ENCODE measurements around the gene BBOX1. TPM values are rescaled to one million over a fixed set of nuclear protein-coding genes. Genes with fewer than 3 reads are reported as not detected.
"Not testable (repeated sequence)": the region's sequence is repeated elsewhere in the genome, so short reads cannot be mapped to it uniquely, and the experiment has no call there.

BBOX1 gene
- polyA plus RNA-seq, 12 donors = 0.12 to 2.6 (median 0.50) TPM; not detected in 2

DNA sequence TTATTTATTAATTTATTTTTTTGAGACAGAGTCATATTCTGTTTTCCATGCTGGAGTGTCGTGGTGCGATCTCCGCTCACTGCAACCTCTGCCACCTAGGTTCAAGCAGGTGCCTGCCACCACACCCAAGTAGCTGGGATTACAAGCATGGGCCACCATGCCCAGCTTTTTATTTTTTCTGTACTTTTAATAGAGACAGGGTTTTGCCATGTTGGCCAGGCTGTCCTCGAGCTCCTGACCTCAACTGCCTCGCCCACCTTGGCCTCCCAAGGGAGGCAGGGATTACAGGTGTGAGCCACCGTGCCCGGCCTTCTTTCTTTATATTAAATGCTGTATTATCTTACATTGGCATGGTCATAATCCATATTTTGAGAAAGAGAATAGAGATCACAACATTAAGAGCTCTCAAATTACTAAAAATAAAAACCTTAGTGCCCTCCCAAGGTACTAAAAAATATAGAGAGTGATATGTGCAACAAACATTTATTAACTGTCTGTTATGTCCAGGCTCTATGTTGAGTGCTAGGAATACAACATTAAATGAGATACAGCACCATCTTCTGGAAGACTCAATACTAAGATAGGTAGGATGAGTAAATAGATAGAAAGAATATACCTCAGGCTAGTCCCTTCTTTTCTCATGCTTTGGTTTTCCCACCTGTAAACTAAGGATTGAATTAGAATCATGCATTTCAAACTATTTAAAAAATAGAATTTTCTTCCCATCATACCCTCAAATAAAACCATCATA is 84.1 kb downstream of the BBOX1 start:
- no peak for DNase-seq

DNA sequence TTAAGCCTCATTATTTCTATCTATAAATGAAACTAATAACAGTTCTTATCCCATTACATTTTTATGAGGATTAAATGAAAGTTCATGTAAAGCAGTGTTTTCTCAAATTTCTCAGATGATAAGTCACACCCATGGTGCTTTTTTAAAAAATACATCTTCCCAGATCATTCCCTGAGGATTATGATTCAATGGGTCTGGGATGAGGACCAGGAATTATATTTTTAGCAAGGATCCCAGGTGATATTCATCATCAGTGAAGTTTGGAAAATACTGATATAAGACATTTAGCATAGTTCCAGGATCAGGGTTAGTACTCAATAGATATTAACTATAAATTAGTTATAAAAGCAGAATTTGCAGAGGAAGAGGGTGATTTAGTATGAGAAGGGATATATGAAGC is 89.1 kb downstream of the BBOX1 start:
- DNase-seq = peak; percentile 83

GRCh38 chr11:27130806-27131205 is 90.2 kb downstream of the BBOX1 start:
- peak; percentile 66 for DNase-seq

GRCh38 chr11:27135924-27136329 is 95.3 kb downstream of the BBOX1 start:
- not testable (repeated sequence) for DNase-seq

DNA sequence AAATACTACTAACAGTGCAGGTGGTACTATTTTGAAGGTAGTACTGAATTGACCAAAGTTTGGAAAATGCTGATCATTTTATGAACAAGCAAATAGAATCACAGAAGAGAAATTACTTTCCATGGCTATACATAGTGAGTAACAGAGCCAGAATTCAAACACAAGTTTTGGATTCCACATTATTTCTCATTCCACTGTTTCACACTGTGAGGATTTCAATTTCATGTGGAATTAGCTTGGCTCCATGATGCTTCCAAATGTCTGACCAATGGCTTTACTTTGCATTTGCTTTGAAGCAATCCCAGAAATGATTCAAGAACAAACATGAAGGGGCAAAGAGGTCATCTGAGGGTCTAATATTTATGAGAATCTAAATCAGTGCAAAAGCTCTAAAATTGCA is 98.1 kb downstream of the BBOX1 start:
- peak; percentile 35 for DNase-seq

GRCh38 chr11:27139742-27140367 is 99.2 kb downstream of the BBOX1 start:
- no peak for DNase-seq

GRCh38 chr11:27141576-27141975 is 101.0 kb downstream of the BBOX1 start:
- DNase-seq = no peak

- DNase-seq = no peak
Measured at GRCh38 chr11:27147916-27148315, 107.3 kb downstream of the BBOX1 start.

DNA sequence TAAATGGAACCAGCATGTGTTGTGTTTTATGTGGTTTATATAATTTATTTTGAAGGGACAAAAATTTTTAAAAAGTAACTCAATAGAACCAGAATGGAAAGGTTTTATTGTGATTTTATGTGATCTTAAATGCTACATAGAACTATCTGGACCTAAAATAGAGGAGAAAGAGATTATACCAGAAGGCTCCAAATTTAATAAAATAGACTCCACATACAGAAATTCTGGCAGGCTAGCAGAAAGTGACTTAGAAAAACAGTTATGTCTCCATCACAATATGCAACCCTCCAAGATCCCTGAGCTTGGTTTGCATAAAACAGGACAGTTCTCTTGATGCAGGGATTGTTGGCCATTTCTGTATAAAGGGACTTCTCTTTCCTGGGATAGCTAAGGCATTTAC is 107.9 kb downstream of the BBOX1 start:
- DNase-seq = peak; percentile 50

DNA sequence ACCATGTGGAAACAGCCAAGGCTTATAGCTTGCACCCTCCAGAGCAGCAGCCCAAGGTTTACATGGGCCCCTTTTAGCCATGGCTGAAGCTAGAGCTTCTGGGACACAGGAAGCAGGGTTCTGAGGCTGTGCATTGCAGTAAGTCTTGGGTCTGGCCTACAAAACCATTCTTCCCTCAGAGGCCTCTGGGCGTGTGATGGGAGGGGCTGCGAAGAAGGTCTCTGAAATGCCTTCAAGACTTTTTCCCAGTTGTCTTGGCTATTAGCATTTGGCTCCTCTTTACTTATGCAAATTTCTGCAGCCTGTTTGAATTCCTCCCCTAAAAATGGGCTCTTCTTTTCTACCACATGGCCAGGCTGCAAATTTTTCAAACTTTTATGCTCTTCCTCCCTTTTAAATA is 109.5 kb downstream of the BBOX1 start:
- DNase-seq = no peak

GRCh38 chr11:27153136-27153535 is 112.5 kb downstream of the BBOX1 start:
- no peak for DNase-seq

DNA sequence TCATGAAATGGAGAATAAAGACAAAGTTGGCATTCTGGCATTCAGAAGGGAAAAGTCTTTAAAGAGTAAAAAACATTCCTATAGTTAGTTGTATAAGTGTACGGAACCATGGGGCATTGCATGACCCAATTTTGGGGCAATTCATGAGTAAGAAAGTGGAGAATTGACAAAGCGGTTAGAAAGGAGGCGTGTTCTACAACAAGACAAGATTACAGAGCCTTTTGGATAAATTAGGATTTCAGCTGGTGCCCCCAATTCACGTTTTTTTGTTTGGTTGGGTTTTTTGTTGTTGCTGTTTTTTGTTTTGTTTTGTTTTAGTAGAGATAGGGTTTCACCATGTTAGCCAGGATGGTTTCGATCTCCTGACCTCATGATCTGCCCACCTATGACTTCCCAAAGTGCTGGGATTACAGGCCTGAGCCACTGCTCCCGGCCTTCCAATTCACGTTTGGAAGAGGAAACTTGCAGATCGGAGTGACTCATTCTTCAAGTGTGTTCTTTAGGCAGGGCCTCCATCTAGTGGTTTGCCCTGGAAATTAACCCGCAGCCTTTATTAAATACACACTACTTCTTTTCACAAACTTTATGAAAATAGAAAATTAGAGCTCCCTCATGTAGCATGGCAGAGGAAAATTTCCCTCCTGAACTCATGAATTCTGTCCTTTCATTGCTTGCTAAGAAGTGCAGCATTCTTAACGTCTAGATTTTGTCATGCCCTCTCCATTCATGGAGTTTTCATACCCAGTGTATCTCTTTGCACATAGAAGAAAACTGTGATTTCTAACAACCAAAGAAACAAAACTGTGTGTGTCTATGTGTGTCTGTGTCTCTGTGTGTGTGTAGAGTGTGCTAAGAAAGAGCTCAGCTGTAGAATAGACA is 118.1 kb downstream of the BBOX1 start:
- peak; percentile 78 for DNase-seq

- no peak for DNase-seq
Measured at GRCh38 chr11:27159335-27159679, 118.7 kb downstream of the BBOX1 start.

- no peak for DNase-seq
Measured at GRCh38 chr11:27161071-27161470, 120.5 kb downstream of the BBOX1 start.

- no peak for DNase-seq
Measured at GRCh38 chr11:27162237-27162636, 121.6 kb downstream of the BBOX1 start.

GRCh38 chr11:27166130-27166529 is 125.5 kb downstream of the BBOX1 start:
- no peak for DNase-seq

- no peak for DNase-seq
Measured at GRCh38 chr11:27171376-27171958, 130.9 kb downstream of the BBOX1 start.

DNA sequence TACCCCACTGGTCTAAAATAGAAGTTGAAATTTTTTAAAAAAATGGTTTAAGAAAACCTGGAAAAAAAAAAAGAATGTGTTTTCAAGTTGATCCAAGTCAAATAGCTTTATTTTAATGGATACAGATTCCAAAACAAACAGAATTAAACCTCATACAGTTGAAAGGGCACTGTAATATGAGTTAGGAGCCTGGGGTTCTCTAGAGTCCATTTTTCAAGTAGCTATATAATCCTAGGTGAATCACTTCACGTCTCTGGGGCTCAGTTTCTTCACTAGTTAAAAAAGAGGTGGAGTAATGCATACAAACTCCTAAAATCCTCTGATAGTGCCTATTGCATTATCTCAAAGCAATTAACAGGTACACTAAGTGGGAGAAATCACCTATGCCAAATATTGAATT is 132.9 kb downstream of the BBOX1 start:
- no peak for DNase-seq

DNA sequence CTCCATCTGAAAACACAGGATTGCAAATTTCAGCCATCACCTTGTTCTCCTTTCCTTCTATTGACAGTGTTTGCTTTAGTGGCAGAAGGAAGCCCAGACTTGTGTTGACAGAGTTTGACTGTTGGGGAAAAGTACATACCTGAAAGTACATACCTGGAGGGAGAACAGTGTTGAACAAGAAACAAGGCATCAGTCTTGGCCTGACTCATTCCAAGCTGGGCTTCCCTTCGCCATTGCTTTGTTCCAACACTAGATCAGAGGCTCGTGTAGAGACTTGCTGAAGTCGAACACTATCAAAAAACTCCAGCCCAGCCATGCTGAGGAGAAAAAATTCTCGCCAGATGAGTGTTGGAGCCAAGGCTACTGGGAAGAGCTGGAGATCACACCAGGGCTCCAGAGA is 133.4 kb downstream of the BBOX1 start:
- no peak for DNase-seq

GRCh38 chr11:27174672-27175210 is 134.1 kb downstream of the BBOX1 start:
- no peak for DNase-seq

DNA sequence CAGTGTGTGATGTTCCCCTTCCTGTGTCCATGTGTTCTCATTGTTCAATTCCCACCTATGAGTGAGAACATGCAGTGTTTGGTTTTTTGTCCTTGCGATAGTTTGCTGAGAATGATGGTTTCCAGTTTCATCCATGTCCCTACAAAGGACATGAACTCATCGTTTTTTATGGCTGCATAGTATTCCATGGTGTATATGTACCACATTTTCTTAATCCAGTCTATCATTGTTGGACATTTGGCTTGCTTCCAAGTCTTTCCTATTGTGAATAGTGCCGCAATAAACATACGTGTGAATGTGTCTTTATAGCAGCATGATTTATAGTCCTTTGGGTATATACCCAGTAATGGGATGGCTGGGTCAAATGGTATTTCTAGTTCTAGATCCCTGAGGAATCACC is 134.9 kb downstream of the BBOX1 start:
- not testable (repeated sequence) for DNase-seq
